ENCODE results near the gene RGL1.
"Not testable (repeated sequence)": the region's sequence is repeated elsewhere in the genome, so short reads cannot be mapped to it uniquely, and the experiment has no call there.

RGL1 gene

GRCh38 chr1:183804916-183805841, at the start of gene RGL1:
Gene RGL1, plus strand, starts transcription at chr1:183805120. Its CDS starts 178 bp downstream, at chr1:183805298.
- DNase-seq (ENCODE audit: low spot score) = peak; percentile 84

GRCh38 chr1:183756326-183756725, 48.6 kb upstream of the RGL1 start:
- DNase-seq (ENCODE audit: low spot score) = no peak

GRCh38 chr1:183757061-183757460, 47.9 kb upstream of the RGL1 start:
- no peak for DNase-seq (ENCODE audit: low spot score)

GRCh38 chr1:183758913-183759312, 46.0 kb upstream of the RGL1 start:
- DNase-seq (ENCODE audit: low spot score) = no peak

- DNase-seq (ENCODE audit: low spot score) = no peak
These were observed 44.3 kb upstream of the RGL1 start for GRCh38 chr1:183760661-183761060.

GRCh38 chr1:183761871-183762270, 43.0 kb upstream of the RGL1 start:
- no peak for DNase-seq (ENCODE audit: low spot score)

GRCh38 chr1:183762856-183763255, 42.1 kb upstream of the RGL1 start:
- DNase-seq (ENCODE audit: low spot score) = not testable (repeated sequence)

GRCh38 chr1:183764981-183765380, 39.9 kb upstream of the RGL1 start:
- no peak for DNase-seq (ENCODE audit: low spot score)

GRCh38 chr1:183769956-183770815, 34.7 kb upstream of the RGL1 start:
- DNase-seq (ENCODE audit: low spot score) = no peak

GRCh38 chr1:183770816-183771128, 34.1 kb upstream of the RGL1 start:
- no peak for DNase-seq (ENCODE audit: low spot score)

GRCh38 chr1:183773482-183774274, 31.2 kb upstream of the RGL1 start:
- no peak for DNase-seq (ENCODE audit: low spot score)

- DNase-seq (ENCODE audit: low spot score) = no peak
These were observed 30.0 kb upstream of the RGL1 start for GRCh38 chr1:183774938-183775337.

GRCh38 chr1:183776731-183777130, 28.2 kb upstream of the RGL1 start:
- no peak for DNase-seq (ENCODE audit: low spot score)

- no peak for DNase-seq (ENCODE audit: low spot score)
These were observed 27.6 kb upstream of the RGL1 start for GRCh38 chr1:183777328-183777727.

GRCh38 chr1:183778045-183778444, 26.9 kb upstream of the RGL1 start:
- DNase-seq (ENCODE audit: low spot score) = no peak

- no peak for DNase-seq (ENCODE audit: low spot score)
These were observed 26.1 kb upstream of the RGL1 start for GRCh38 chr1:183778568-183779433.

- no peak for DNase-seq (ENCODE audit: low spot score)
These were observed 24.8 kb upstream of the RGL1 start for GRCh38 chr1:183780159-183780558.

- DNase-seq (ENCODE audit: low spot score) = no peak
These were observed 24.2 kb upstream of the RGL1 start for GRCh38 chr1:183780757-183781156.

GRCh38 chr1:183783342-183783741, 21.6 kb upstream of the RGL1 start:
- DNase-seq (ENCODE audit: low spot score) = no peak

GRCh38 chr1:183783767-183784637, 20.9 kb upstream of the RGL1 start:
- peak; percentile 58 for DNase-seq (ENCODE audit: low spot score)

All from globus pallidus (tissue), 1 donor.